GM21786 (cell line): ENCODE data around the gene TSSK2.
"Not testable (repeated sequence)": the region's sequence is repeated elsewhere in the genome, so short reads cannot be mapped to it uniquely, and the experiment has no call there.

Source experiments
- ATAC-seq: cut with Tn5 transposase; IDR thresholded peaks from one replicate; pipeline ENCODE4 v1.9.1; 2021; ENCODE audit not compliant: unreplicated experiment

TSSK2 gene

DNA sequence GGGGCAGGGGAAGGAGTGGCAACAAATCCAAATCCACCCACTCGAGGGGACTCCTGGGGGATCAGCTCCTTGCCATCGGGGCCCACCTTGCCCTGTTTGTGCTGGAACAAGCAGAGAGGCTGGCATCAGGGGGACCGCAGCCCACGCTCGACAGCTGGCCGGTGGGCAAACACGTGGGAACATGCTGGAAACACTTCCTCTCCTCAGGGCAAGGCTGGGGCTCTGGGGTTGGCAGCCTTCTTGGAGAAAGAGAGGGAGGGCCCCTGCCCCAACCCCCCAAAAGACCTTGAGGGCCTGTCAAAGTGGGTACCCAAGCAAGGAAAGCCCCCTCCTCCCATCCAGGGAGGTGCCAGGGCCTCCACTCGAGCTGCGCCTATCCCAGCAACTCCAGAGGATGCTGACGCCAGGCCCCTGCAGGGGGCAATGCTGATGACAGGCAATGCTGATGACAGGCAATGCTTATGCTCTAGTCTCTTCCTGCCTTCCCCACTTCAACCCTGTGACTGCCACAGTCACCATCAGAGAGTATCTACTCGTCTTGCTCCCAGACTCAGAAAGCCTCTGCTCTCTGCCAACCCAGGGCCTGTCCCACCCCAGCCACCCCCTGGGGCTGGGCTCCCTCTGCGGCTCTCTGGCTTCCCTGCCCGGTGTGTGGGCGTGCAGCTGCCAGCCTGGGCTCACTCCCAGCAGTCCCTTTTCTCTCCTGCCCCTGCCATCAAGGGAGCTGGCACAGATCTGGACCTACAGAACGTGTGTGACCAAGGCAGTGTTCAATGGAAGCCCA lies 7.3 kb downstream of the TSSK2 start:
- ATAC-seq, result no peak

DNA sequence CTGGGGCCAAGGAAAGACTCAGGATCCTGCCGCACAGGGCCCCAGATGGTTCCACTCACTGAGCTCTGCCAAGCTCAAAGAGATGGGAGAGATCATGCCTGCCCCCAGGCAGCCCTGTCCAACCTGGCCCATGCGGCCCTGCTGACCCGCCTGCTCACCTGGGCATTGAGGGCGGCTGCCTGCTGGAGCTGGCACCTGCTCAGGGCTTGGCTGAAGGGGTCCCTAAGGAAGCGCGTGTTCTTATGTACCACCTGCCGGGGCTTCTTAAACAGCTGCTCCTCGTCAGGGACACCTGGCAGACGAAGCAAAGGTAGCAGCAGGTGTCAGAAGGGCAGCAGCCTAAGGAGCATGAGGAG lies 7.9 kb downstream of the TSSK2 start:
- no peak for ATAC-seq

DNA sequence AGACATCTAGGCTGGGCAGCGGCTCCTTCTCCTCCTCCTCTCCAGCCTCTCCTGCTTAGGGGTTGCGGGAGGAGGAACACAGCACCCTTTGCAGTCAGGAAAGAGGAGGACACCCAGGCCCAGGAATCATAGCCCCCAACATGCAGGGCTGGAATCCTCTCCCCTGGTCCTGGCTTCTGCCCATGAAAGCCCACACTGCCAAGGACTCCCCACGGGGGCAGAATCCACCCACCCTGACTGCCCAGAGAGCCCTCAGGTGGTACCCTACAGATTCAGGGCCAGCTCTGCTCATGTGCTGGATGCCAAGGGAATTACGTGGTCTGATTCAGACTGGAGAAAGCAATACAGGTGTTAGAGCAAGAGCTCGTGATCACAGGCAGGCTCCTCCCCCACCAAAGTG lies 8.9 kb downstream of the TSSK2 start:
- ATAC-seq, result no peak

DNA sequence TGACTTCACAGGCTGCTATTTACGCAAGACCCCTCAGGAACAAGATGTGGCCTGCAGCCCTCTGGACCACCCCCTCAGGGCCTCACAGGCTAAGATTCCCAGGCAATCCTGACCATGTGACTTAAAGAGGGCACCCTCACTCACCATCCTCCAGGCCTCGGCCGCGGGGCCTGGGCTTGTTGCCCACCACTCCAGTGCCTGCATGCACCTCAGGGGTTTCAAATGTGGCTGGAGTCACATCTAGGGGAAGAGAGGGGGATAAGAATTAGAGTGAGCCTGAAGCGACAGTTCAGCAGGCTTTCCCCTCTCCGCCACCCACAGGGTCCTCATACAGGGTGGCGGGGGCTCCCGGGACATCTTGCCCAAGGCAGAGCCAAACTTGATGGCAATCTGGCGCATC lies 11.3 kb downstream of the TSSK2 start:
- no peak for ATAC-seq

DNA sequence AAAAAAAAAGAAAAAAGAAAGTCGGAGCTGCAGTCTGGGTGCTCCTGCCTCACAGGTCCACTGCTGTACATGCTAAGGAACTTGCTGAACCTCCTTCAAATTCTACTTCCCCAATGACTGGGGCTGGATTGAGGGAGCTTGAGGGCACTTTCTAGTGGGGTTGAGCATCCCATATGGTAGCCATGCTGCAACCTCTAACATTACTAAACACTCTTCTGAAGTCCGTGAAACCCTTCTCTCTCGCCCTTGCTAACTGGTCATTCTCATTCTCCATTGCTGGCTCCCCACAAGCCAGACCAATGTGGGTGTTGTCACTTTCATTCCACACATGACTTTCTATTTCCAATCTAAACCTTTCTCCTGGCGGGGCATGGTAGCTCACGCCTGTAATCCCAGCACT lies 12.1 kb downstream of the TSSK2 start:
- ATAC-seq, result no peak

DNA sequence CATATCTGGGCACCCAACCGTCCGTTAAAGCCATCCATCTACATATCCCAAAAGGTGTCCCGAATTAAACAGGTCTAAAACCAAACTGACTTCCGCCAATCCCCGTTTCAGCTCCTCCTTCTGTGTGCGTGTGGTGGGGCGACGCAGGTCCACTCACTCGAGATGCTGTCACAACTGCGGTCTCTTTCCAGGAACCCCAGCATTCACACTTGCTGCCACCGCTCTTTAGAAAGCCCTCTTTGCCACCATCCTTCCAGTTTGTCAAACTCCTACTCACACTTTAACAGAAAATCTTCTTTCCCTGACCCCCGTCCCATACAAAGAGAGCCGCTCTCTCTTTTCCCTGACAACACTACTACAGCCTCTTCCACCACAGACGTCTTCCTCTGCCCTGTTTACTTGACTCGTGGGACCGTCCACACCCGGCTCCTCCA lies 12.9 kb downstream of the TSSK2 start:
- no peak for ATAC-seq

DNA sequence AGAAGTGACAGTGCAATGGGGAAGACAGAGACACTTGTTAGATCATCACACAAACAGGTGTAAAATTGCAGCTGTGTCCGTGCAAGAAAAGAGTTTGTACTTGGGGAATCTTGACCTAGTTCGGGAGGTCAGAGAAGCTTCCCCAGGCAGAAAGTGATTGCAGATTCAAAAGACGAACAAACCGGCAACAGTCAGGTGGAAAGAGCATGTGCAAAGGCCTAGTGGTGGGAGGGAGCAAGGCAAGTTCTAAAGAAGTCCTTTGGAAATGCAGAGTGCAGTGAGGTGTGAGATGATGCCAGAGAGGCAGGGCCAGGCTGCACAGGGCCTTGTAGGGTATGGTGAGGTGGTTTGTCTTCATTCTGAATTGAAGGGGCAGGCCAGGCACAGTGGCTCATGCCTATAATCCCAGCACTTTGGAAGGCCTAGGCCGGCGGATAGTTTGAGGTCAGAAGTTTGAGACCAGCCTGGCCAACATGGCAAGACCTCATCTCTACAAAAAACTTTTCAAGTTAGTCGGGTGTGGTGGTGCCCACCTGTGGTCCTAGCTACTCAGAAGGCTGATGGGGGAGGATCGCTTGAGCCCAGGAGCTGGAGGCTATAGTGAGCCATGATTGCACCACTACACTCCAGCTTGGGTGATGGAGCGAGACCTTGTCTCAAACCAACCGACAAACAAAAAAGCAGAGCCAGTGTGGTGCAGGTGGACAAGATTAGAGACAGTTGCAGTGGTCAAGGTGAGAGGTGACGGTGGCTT lies 15.3 kb downstream of the TSSK2 start:
- no peak for ATAC-seq

DNA sequence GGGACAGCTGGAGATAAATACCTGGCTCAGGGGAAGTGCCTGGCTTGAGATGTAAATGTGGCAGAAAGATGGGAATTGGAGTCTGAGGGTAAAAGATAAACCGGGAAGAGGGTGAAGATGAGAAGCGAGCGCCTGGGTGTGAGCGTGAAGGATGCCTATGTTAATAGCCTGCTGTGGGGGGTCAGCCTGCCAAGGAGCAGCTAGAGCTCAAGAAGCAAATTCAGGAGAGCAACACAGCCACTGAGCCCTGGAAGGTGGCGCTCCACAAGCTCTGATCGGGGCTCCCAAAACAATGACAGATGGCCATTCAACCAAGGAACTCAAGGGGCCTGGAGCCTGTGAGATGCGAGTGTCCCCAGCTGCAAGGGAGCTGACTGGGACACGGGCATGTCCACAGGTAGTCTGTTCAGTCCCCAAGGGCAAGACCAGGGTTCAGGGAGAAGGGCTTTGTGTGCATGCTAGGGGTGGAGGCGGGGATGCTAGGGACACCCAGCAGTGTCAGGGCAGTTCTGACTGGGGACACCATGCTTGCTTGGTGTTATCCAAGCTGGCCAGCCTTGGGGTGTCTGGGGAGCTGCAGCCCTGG lies 16.2 kb downstream of the TSSK2 start:
- ATAC-seq, result no peak

DNA sequence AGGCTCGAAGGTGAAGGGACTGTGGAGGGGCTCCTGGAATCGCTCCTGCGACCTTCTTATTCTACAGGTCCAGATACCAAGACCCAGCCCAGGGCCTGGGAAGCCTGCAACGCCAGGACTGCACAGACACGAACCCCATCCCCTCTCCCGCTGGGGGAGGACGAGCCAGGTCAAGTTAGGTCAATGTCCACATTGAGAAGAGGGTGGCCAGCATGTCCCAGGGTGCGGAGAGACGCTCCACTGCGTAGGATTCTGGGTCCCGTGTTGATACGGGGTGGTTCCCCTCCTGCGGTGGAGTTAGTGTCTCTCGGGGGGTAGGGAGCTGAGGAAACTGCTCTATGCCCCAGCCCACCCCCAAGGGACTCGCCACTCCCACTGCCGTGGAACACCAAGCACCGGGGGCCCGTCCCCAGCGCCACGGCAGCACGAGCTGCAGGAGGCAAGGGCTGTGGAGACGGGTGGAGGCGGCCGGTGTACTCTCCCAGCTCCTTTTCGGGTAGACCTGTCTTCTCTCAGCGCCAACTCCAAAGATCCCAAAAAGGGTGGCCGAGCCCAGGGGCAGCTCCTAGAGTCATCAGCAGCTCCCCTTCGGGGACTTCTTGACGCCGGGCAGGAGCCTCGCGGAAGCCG lies 17.4 kb downstream of the TSSK2 start:
- no peak for ATAC-seq

DNA sequence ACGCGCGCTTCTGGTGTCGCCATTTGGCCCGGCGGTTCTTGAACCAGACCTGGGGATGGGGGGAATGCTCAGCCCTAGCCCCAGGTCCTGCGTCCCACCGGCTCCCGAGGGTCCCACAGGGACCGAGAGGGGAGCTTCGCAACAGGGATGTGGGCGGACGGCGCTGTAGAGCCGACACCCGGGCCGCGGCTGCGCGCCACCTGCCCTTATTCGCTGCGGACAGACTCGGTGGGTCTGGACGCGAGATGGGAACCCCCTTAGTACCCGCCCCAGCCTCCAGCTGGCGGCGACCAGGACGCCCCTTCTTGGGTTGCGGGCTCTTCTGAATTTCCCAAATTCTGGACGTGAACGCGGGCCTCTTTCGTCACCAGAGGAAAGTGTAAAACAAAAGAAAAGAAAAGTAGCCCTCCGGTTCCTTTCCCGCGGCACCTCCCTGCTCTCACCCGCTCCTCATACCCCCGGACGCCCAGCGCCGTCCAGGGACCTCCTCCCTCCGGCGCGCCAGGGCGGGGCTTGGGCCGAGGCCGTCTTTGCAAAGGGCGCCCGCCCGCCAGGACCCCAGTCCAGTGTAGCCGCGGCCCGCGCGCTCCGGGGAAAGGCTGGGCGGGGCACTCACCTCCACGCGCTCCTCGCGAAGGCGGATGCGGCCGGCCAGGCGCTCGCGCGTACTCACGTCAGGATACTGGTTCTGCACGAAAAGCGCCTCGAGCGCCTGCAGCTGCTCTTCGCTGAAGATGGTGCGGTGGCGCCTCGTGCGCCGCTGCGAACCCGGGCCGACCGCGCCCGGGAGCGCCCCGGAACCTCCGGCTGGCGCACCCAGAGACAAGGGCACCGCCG lies 18.2 kb downstream of the TSSK2 start:
- ATAC-seq, result no peak

DNA sequence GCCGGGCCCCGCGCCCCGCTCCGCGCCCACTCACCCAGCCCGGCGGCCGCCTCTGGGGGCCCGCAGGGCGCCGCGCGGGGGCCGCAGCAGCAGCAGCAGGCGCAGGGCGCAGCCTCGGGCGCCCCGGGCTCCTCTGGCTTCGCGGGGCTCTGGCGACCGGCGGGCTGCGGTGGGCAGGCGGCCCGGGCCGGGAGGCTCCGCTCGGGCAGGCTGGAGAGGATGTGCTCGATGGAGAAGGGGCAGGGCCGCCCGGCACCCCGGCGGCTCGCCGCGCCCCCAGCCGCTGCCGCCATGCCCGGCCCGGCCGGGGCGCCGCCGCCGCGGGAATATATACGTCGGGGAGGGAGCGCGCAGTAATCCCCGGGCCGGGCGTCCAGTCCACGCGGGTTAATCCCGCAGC lies 18.9 kb downstream of the TSSK2 start, which contains the start of gene GSC2:
TSS of gene GSC2 (minus strand) at position 302 of the 400 bp plus-strand sequence. CDS start at position 293, 9 bp downstream.
- ATAC-seq, result no peak

DNA sequence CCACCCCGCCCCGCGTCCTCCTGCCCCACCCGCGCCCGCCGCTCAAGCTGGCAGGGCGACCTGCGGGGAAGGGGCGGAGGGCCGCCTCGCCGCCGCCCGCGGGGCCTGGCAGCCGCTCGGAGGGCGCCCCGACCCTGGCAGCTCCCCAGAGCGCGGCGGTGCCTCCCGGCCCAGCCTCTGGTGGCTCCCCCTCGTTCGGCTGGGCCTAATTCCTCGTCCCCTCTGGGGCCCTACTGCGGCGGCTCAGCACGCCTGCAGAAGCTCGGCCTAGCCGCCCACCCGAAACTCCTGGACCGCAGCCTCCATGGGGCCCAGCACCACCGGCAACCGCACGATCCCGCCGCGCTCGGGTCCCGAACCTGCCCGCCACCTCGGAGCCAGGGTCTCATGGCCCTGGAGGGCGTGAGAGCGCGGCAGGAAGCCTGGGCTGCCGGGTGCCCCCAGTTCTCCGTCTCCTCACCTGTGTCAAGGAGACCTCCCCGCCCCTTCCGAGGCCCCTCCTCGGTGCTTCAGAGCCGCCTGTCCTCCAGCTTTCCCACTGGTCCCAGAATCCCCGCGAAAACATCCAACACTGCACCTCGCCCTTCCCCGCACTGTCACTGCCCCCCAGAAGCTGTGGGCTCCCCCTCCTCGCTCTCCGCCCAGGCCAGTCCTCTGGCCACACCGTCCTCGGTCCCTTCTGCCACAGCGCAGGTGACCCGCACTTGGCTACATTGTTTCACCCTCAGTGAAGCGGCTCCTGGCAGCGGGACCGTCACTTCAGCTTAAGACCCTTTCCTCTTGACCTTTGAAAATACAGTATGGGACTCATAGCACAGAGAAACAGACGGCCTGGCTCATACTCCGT lies 19.6 kb downstream of the TSSK2 start:
- ATAC-seq, result no peak

DNA sequence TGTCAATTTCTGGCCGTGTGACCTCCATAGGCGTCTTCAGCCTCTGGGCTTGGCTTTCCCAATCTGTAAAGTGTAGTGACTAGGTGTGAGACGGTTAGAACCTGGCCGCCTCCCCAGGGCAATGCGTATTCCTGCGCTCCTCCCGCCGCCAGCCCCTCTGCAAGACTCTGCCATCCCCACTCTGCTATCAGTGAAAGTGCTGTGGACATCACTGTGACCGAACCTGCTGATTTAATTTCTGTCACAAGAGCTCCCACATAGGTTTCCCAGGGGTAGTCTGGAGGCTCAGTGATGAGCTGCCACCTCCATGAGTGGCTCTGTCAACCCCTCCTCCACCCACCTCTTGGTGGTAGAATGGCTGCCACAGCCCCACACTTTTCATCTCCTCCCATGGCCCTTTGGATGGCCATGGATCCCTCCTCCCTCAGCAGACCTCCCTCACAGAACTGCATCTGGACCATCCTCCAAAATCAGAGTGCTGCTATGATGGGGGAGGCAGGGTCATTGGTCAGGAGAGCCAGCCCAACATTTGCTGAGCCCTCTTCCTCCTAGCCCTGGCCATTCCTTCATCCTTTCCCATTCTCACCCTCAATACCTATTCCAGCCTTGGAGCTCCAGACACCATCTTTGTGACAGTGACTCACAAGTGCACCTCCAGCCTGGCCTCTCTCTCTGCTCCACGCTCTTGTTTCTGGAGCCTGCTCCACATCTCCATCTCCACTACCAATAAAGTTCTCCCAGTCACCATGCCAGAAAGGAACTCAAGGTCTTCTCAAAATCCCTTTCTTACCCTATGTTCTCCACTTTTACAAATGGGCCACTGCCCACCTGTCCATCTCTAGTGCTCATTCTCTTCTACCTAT lies 20.5 kb downstream of the TSSK2 start:
- no peak for ATAC-seq

DNA sequence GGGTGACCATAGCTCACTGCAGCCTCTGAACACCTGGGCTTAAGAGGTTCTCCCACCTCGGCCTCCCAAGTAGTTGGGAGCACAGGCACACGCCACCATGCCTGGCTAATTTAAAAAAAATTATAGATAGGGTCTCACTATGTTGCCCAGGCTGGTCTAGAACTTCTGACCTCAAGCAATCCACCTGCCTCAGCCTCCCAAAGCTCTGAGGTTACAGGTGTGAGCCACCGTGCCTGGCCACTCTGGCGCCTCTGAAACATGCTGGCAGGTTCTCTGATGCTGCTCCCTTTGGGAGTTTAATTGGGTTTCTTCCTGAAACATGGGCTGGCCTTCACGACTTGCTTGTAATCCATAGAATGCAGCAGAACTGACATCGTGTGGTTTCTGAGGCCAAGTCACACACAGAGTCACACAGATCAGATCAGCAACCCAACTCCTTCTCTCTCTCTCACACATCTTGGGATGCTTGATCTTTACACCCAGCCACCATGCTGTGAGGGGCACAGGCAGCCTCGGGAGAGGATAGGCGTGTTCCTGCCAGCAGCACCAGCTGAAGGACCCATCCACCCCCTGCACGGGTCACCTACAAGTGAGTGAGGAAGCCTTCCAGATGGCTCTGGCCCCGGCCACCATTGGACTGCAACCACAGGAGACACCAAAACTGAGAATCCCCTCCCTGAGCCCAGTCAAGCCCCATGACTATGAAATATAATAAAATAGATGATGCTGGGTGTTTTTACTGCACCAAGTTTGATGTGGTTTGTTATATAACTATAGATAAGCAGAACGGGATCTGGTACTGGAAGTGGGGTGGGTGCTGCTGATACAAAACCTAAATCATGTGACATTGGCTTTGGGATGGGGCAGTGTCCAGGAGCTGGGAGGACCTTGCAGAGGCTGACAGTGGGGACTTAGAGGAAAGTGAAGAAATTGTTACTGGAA lies 22.1 kb downstream of the TSSK2 start:
- ATAC-seq, result no peak

DNA sequence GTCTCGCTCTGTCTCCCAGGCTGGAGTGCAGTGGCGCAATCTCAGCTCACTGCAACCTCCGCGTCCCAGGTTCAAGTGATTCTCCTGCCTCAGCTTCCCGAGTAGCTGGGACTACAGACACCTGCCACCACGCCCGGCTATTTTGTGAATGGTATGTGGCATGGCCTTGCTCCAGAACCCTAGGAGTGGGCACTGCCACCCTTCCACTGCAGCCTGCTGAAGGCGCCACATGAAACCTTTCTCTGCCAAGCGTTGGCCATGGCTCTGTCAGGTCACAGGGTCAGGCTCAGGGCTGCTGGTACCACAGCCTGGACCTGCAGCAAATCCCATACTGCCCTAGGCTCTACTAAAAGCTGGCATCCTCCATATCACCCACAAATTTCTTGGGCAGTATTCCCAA lies 25.0 kb downstream of the TSSK2 start:
- ATAC-seq, result not testable (repeated sequence)

DNA sequence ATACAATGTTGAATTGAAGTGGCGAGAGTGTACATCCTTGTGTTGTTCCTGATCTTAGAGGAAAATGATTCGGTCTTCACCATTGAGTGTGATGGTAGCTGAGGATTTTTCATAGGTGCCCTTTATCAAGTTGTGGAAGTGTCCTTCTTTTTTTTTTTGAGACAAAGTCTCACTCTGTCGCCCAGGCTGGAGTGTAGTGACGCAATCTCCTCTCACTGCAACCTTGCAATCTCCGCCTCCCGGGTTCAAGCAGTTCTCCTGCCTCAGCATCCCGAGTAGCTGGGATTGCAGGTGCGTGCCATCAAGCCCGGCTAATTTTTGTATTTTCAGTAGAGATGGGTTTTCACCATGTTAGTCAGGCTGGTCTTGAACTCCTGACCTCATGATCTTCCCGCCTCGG lies 27.5 kb downstream of the TSSK2 start:
- ATAC-seq, result not testable (repeated sequence)

DNA sequence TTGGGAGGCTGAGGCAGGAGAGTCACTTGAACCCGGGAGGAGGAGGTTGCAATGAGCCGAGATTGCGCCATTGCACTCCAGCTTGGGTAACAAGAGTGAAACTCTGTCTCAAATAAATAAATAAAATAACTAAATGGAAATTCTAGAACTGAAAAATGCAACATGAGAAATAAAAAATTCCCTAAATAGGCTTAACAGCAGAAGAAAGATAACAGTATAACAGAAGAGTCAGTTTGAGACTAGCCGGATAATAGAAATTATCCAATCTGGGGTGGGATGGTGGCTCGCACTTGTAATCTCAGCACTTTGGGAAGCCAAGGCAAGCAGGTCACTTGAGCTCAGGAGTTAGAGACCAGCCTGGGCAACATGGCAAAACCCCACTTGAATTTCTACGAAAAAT lies 33.3 kb downstream of the TSSK2 start:
- no peak for ATAC-seq

DNA sequence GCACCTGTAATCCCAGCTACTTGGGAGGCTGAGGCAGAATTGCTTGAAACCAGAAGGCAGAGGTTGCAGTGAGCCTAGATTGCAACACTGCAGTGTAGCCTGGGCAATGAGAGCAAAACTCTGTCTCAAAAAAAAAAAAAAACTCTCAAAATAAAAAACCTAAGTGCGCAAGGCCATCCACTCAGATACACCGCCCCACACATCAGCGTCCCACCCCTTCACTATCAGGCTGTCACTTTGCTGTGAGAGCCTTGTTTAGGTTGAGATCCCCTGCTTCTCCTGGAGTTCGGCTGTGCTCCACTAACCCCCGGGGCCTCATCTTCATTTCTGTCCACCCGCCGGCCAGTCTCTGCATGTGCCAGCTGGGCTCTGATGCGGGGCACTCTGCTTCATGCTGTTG lies 35.3 kb downstream of the TSSK2 start:
- ATAC-seq, result no peak
